ENCODE data around the gene PAK6. TPM values are rescaled to one million over a fixed set of nuclear protein-coding genes. Genes with fewer than 3 reads are reported as not detected.

PAK6 gene
- polyA plus RNA-seq, 3 donors: 0.03 TPM; not detected in 2

DNA sequence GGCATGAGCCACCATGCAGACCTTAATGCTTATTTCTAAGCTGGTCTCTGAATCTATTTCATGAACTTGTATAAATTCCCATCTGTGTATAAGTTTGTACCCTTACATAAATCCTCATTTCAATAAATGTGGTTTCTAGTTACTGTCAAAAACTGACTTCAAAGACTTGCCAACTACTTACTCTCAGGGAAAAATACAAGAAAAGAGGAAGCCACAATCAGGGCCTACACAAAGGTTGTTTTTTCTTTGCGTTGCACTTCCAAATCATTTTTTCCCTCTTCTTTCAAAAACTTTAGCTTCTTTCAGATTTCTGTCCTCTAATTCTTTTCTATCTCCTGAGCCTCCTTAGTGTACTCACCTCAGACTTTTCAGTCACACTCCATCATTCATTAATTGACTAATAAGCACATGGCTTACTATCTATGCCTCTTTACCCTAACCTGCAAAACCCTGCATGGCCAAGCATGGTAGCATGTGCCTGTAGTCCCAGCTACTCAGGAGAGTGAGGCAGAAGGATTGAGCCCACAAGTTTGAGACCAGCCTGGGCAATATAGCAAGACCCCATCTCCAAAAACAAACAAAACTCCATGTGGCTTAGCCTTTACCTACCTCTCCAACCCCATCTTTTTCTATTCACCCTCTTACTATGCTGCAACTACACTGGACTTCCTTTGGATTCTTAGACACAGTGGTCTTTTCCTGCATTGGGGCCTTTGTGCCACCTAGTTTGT lies 40.3 kb upstream of the PAK6 start:
- no peak for DNase-seq
- Histone ChIP-seq H3K4me2 (replicated peaks; ENCODE audit: extremely low read depth, low read length, poor library complexity, severe bottlenecking) (no peak overlapping the region), H3K9me3 (replicated peaks in 1 of 2; ENCODE audit: control insufficient read depth in 1 of 2, insufficient read depth in 1 of 2, low read length in 2 of 2) (no peaks in the 10 kb centered on the region), H3K27me3 (ENCODE audit: control insufficient read depth in 2 of 2, insufficient read depth in 2 of 2, low read length in 2 of 2) (no peaks in the 10 kb centered on the region), H3K4me1 (ENCODE audit: control insufficient read depth in 1 of 2, insufficient read depth in 2 of 2, low read length in 2 of 2) (no peaks in the 10 kb centered on the region), H4K20me1 (ENCODE audit: insufficient read depth, low read length) (no peaks in the 10 kb centered on the region), H3K36me3 (replicated peaks in 1 of 2; ENCODE audit: control insufficient read depth in 1 of 2, insufficient read depth in 2 of 2, low read length in 2 of 2) (peaks cover 33 to 88% of the 10 kb centered on the region in 2 donors), H3K4me3 (replicated peaks in 1 of 3; ENCODE audit: low read depth in 2 of 3, low read length in 3 of 3) (no peak overlapping the region), H3K27ac (ENCODE audit: low read depth in 1 of 2, low read length in 2 of 2) (peak overlapping the region in 1 of 2 donors; percentile 1), H3K79me2 (ENCODE audit: insufficient read depth, low read length) (peaks cover 17% of the 10 kb centered on the region), H3K9ac (ENCODE audit: insufficient read depth, low read length, poor library complexity, severe bottlenecking) (no peak overlapping the region), H2AFZ (ENCODE audit: insufficient read depth, low read depth, low read length, poor library complexity, severe bottlenecking) (no peak overlapping the region)
- no peak overlapping the region for H3K4me3 Mint-ChIP-seq
- intact Hi-C loops (cut with micrococcal nuclease): no loop called here
- TF ChIP-seq, protein P1, sequence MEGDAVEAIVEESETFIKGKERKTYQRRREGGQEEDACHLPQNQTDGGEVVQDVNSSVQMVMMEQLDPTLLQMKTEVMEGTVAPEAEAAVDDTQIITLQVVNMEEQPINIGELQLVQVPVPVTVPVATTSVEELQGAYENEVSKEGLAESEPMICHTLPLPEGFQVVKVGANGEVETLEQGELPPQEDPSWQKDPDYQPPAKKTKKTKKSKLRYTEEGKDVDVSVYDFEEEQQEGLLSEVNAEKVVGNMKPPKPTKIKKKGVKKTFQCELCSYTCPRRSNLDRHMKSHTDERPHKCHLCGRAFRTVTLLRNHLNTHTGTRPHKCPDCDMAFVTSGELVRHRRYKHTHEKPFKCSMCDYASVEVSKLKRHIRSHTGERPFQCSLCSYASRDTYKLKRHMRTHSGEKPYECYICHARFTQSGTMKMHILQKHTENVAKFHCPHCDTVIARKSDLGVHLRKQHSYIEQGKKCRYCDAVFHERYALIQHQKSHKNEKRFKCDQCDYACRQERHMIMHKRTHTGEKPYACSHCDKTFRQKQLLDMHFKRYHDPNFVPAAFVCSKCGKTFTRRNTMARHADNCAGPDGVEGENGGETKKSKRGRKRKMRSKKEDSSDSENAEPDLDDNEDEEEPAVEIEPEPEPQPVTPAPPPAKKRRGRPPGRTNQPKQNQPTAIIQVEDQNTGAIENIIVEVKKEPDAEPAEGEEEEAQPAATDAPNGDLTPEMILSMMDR (IDR thresholded peaks at IDR 0.05): no peak
- peaks cover 2% of the 10 kb centered on the region for H3K4me1 Mint-ChIP-seq
- H3K36me3 Mint-ChIP-seq: peaks cover 40 to 78% of the 10 kb centered on the region in 2 donors
- H3K9me3 Mint-ChIP-seq: no peaks in the 10 kb centered on the region
- peak overlapping the region in 2 of 7 donors; percentile 55 to 73 for H3K27ac Mint-ChIP-seq
- 80% methylated on average over 1 of the region's 1 CpG for WGBS (ENCODE audit: insufficient coverage)
- H3K27me3 Mint-ChIP-seq (ENCODE audit: low read depth in 3 of 3): no peaks in the 10 kb centered on the region

DNA sequence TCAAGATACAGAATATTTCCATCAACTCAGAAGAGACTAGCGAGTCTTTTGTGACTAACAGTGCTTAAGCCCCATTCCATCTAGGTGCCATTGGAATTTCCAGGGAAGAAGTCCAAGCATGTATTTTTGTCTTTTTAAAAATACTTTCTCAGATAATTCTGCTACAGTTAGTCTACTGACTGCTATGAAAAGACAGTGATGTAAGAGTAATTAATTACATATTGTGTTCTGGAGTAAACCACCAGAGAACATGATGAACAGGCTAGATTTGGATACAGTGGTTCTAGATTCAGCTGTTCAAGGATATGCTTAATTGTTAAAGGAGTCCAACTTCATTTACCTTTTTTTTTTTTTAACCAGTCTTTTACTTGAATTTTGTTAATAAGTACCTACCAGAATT lies 34.8 kb upstream of the PAK6 start:
- H2AFZ ChIP-seq (ENCODE audit: insufficient read depth, low read depth, low read length, poor library complexity, severe bottlenecking): no peak overlapping the region
- no peak overlapping the region for H3K4me2 ChIP-seq (replicated peaks; ENCODE audit: extremely low read depth, low read length, poor library complexity, severe bottlenecking)
- no peak overlapping the region for H3K27ac ChIP-seq (ENCODE audit: low read depth in 1 of 2, low read length in 2 of 2)
- H3K4me1 ChIP-seq (ENCODE audit: control insufficient read depth in 1 of 2, insufficient read depth in 2 of 2, low read length in 2 of 2): no peaks in the 10 kb centered on the region
- no peaks in the 10 kb centered on the region for H3K9me3 ChIP-seq (replicated peaks in 1 of 2; ENCODE audit: control insufficient read depth in 1 of 2, insufficient read depth in 1 of 2, low read length in 2 of 2)
- no peaks in the 10 kb centered on the region for H3K79me2 ChIP-seq (ENCODE audit: insufficient read depth, low read length)
- Mint-ChIP-seq H3K27me3 (ENCODE audit: low read depth in 3 of 3) (peaks cover 0 to 2% (median 0%) of the 10 kb centered on the region in 3 donors), H3K36me3 (peaks cover 41 to 80% of the 10 kb centered on the region in 2 donors), H3K9me3 (no peaks in the 10 kb centered on the region), H3K4me3 (no peak overlapping the region), H3K27ac (no peak overlapping the region), H3K4me1 (no peaks in the 10 kb centered on the region)
- peaks cover 46 to 81% of the 10 kb centered on the region in 2 donors for H3K36me3 ChIP-seq (replicated peaks in 1 of 2; ENCODE audit: control insufficient read depth in 1 of 2, insufficient read depth in 2 of 2, low read length in 2 of 2)
- no peak for DNase-seq
- TF ChIP-seq, protein P1 (IDR thresholded peaks at IDR 0.05): no peak
- H4K20me1 ChIP-seq (ENCODE audit: insufficient read depth, low read length): no peaks in the 10 kb centered on the region
- no peak overlapping the region for H3K4me3 ChIP-seq (replicated peaks in 1 of 3; ENCODE audit: low read depth in 2 of 3, low read length in 3 of 3)
- intact Hi-C loops (cut with micrococcal nuclease): no loop called here
- H3K27me3 ChIP-seq (ENCODE audit: control insufficient read depth in 2 of 2, insufficient read depth in 2 of 2, low read length in 2 of 2): no peaks in the 10 kb centered on the region
- no CpG with 5 or more reads among the region's 1 CpG for WGBS (ENCODE audit: insufficient coverage)
- H3K9ac ChIP-seq (ENCODE audit: insufficient read depth, low read length, poor library complexity, severe bottlenecking): no peak overlapping the region
